ENCODE measurements around the gene CPSF6.

DNA sequence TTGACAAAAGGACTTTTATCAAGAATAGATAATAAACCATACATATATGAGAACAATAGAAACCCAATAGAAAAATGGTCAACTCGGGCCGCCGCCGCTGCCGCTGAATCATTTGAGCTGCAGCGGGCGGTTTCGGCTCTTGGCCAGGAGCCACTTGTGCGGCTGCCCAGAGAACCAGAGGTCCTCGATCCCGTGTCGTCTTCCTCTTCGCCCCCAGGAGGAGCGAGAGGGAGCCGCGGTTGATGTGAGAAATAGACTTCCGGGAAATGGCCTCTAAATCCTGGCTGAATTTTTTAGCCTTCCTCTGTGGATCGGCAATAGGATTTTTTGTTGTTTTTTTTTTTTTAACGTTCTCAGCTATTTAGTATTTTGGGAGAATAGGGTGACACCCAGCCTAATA, 44.8 kb downstream of the CPSF6 start:
- TF ChIP-seq, protein P1, sequence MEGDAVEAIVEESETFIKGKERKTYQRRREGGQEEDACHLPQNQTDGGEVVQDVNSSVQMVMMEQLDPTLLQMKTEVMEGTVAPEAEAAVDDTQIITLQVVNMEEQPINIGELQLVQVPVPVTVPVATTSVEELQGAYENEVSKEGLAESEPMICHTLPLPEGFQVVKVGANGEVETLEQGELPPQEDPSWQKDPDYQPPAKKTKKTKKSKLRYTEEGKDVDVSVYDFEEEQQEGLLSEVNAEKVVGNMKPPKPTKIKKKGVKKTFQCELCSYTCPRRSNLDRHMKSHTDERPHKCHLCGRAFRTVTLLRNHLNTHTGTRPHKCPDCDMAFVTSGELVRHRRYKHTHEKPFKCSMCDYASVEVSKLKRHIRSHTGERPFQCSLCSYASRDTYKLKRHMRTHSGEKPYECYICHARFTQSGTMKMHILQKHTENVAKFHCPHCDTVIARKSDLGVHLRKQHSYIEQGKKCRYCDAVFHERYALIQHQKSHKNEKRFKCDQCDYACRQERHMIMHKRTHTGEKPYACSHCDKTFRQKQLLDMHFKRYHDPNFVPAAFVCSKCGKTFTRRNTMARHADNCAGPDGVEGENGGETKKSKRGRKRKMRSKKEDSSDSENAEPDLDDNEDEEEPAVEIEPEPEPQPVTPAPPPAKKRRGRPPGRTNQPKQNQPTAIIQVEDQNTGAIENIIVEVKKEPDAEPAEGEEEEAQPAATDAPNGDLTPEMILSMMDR (conservative IDR thresholded peaks at IDR 0.05 in 1 of 2, IDR thresholded peaks at IDR 0.05 in 1 of 2; ENCODE audit: low read depth in 1 of 2, low read length in 2 of 2) = no peak
- TF ChIP-seq EZH2 (IDR thresholded peaks at IDR 0.05; ENCODE audit: low read length, missing control alignments) = no peak
